ENCODE data around the gene PABPN1L. TPM values are rescaled to one million over a fixed set of nuclear protein-coding genes. Genes with fewer than 3 reads are reported as not detected.

The PABPN1L gene
- total and polyA plus RNA-seq, 10 of the 15 experiments (the other 5 are each of a cell fraction or from before 2014, with no cell fraction given), result not detected

DNA sequence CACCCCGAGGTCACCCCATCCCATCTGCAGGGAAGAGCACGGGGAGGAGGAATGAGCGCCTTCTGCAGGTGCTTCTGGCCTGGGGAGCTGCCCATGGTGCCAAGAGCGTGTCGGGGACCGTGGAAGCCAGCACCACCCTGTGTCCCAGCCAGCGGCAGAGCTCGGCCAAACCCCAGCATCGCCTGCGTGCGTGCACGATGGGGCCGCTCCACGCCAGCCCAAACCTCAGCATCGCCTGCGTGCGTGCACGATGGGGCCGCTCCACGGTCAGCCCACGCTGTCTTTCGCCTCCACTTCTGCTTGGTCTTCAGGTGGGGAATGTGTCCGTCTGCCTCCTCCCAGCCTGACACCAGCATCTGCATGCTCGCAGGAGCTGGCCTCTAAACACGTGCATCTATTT, 23.7 kb downstream of the PABPN1L start (continued):
- TF ChIP-seq CBFB (IDR thresholded peaks at IDR 0.05; ENCODE audit: low read depth), result no peak
- no peak for TF ChIP-seq NR2C2 (IDR thresholded peaks at IDR 0.05; ENCODE audit: borderline replicate concordance, control insufficient read depth, insufficient read length, low read depth)
- TF ChIP-seq RELA (IDR thresholded peaks at IDR 0.05; ENCODE audit: borderline replicate concordance, partially characterized antibody), result no peak
- no peak for TF ChIP-seq GATAD2B (conservative IDR thresholded peaks at IDR 0.05; ENCODE audit: low read depth)
- no peak for TF ChIP-seq NRF1 (conservative IDR thresholded peaks at IDR 0.05; ENCODE audit: low read depth, low read length)
- no peak for TF ChIP-seq DPF2 (IDR thresholded peaks at IDR 0.05)

DNA sequence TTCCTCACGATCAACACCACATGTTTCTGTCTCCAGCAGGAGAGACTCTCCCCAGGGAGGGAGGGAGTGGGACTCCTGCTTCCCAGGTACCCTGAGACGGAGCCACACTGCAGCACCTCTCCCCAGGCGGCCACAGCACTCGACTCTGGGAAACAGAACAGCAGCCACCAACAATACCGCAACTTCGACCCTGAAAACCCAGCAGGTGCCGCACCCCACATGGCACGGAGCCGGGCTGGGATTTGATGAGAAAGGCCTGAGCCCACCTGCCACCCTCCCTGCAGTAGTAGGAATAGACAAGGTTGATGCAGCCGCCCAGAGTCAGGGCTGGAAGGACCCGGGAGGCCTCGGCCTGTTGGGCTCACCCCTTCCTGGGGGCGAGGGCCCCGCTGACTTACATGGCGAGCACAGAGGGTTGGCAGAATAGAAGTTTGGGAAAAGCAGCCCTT, 24.1 kb downstream of the PABPN1L start:
- Histone ChIP-seq H3K4me3 (no peak overlapping the region), H3K27me3 (replicated peaks in 1 of 2; ENCODE audit: control insufficient read depth in 2 of 2, insufficient read depth in 2 of 2, low read length in 1 of 2) (no peaks in the 10 kb centered on the region), H2AFZ (ENCODE audit: control insufficient read depth, low read depth, low read length) (no peak overlapping the region), H3K9ac (ENCODE audit: control insufficient read depth, insufficient read depth, low read length) (no peak overlapping the region), H3K9me3 (replicated peaks; ENCODE audit: control insufficient read depth, insufficient read depth, low read length) (no peaks in the 10 kb centered on the region), H3K4me2 (ENCODE audit: control insufficient read depth, insufficient read depth) (no peak overlapping the region), H3K27ac (ENCODE audit: control insufficient read depth, insufficient read depth) (no peak overlapping the region), H3K36me3 (ENCODE audit: control insufficient read depth in 2 of 2, insufficient read depth in 2 of 2, low read length in 1 of 2) (no peaks in the 10 kb centered on the region; a peak in 1 of 4 replicates), H3K79me2 (ENCODE audit: control insufficient read depth, insufficient read depth, low read length) (no peaks in the 10 kb centered on the region), H4K20me1 (ENCODE audit: control insufficient read depth, insufficient read depth) (no peaks in the 10 kb centered on the region), H3K4me1 (ENCODE audit: control insufficient read depth, insufficient read depth, low read length) (no peaks in the 10 kb centered on the region)
- CTCF ChIA-PET, result no interaction called here
- FAIRE-seq (no peak), ATAC-seq (no peak), DNase-seq (ENCODE audit: low read depth, low spot score) (no peak)
- RAD21 ChIA-PET (ENCODE audit: unreplicated experiment), result no interaction called here
- no TSS peak for BruUV-seq (replicated peaks)
- TF ChIP-seq SUZ12 (IDR thresholded peaks at IDR 0.05; ENCODE audit: unreplicated experiment) (no peak), FOXM1 (IDR thresholded peaks at IDR 0.05; ENCODE audit: low read depth, low read length) (no peak), KLF5 (IDR thresholded peaks at IDR 0.05; ENCODE audit: partially characterized antibody) (no peak), HDGF (IDR thresholded peaks at IDR 0.05) (no peak), POU2F2 (IDR thresholded peaks at IDR 0.05; ENCODE audit: borderline replicate concordance, low read depth, low read length) (no peak), SIX5 (IDR thresholded peaks at IDR 0.05; ENCODE audit: low read depth, low read length, severe bottlenecking) (no peak), ZNF217 (IDR thresholded peaks at IDR 0.05) (no peak), IKZF1 (conservative IDR thresholded peaks at IDR 0.05) (no peak), ESRRA (IDR thresholded peaks at IDR 0.05; ENCODE audit: low read length) (no peak), CHD4 (IDR thresholded peaks at IDR 0.05) (no peak), WRNIP1 (IDR thresholded peaks at IDR 0.05; ENCODE audit: borderline replicate concordance, low read depth, low read length) (no peak)
- TF ChIP-seq, protein P1, sequence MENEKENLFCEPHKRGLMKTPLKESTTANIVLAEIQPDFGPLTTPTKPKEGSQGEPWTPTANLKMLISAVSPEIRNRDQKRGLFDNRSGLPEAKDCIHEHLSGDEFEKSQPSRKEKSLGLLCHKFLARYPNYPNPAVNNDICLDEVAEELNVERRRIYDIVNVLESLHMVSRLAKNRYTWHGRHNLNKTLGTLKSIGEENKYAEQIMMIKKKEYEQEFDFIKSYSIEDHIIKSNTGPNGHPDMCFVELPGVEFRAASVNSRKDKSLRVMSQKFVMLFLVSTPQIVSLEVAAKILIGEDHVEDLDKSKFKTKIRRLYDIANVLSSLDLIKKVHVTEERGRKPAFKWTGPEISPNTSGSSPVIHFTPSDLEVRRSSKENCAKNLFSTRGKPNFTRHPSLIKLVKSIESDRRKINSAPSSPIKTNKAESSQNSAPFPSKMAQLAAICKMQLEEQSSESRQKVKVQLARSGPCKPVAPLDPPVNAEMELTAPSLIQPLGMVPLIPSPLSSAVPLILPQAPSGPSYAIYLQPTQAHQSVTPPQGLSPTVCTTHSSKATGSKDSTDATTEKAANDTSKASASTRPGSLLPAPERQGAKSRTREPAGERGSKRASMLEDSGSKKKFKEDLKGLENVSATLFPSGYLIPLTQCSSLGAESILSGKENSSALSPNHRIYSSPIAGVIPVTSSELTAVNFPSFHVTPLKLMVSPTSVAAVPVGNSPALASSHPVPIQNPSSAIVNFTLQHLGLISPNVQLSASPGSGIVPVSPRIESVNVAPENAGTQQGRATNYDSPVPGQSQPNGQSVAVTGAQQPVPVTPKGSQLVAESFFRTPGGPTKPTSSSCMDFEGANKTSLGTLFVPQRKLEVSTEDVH (IDR thresholded peaks at IDR 0.05; ENCODE audit: low read depth, partially characterized antibody), result no peak
- TF ChIP-seq, protein P2, sequence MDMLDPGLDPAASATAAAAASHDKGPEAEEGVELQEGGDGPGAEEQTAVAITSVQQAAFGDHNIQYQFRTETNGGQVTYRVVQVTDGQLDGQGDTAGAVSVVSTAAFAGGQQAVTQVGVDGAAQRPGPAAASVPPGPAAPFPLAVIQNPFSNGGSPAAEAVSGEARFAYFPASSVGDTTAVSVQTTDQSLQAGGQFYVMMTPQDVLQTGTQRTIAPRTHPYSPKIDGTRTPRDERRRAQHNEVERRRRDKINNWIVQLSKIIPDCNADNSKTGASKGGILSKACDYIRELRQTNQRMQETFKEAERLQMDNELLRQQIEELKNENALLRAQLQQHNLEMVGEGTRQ (IDR thresholded peaks at IDR 0.05; ENCODE audit: borderline replicate concordance, low read depth, low read length), result no peak
- in situ Hi-C loops (cut with MboI) (no loop called here), intact Hi-C loops (cut with micrococcal nuclease; ENCODE audit: unreplicated experiment) (no loop called here)
- POLR2A ChIA-PET, result no interaction called here
- 86% methylated on average over 15 of the region's 15 CpGs for WGBS (ENCODE audit: insufficient coverage, insufficient replicate concordance, low lambda C conversion rate, missing lambda C conversion rate)
- SMC1A ChIA-PET (ENCODE audit: uncharacterized antibody, unreplicated experiment), result no interaction called here
